AG09309 (cell line): Measurements from ENCODE around the gene RPL10A.

Experiments used
- DNase-seq: peaks from one replicate; pipeline ENCODE4 v3.0.0-alpha.2; 2010; ENCODE audit warnings: low read depth
- H3K4me3 ChIP-seq: 2 replicates; pipeline ENCODE4 v1.5.1; 2011; ENCODE audit warnings: mild to moderate bottlenecking, low read depth, low read length, moderate library complexity; ENCODE audit not compliant: control insufficient read depth
- CTCF ChIP-seq: IDR thresholded peaks from 2 replicates; pipeline ENCODE4 v1.5.1; 2011; ENCODE audit warnings: mild to moderate bottlenecking, low read depth, low read length, inconsistent platforms; ENCODE audit not compliant: insufficient read depth, control insufficient read depth; ENCODE audit errors: missing control alignments

RPL10A gene

GRCh38 chr6:35439308-35439707, 28.9 kb upstream of the RPL10A start:
- no peak for TF ChIP-seq CTCF
- no peak overlapping the region for H3K4me3 ChIP-seq
- no peak for DNase-seq

GRCh38 chr6:35441205-35441604, 27.0 kb upstream of the RPL10A start:
- H3K4me3 ChIP-seq: no peak overlapping the region
- TF ChIP-seq CTCF: no peak
- DNase-seq: no peak

GRCh38 chr6:35441642-35442041, 26.6 kb upstream of the RPL10A start:
- no peak overlapping the region for H3K4me3 ChIP-seq
- no peak for DNase-seq
- TF ChIP-seq CTCF: no peak

GRCh38 chr6:35442693-35443092, 25.5 kb upstream of the RPL10A start:
- no peak for DNase-seq
- no peak for TF ChIP-seq CTCF
- H3K4me3 ChIP-seq: no peak overlapping the region

GRCh38 chr6:35443341-35444030, 24.7 kb upstream of the RPL10A start:
- H3K4me3 ChIP-seq: no peak overlapping the region
- no peak for DNase-seq
- TF ChIP-seq CTCF: no peak

GRCh38 chr6:35445691-35446090, 22.5 kb upstream of the RPL10A start:
- no peak for TF ChIP-seq CTCF
- H3K4me3 ChIP-seq: no peak overlapping the region
- DNase-seq: no peak
